GM21825 (cell line): ENCODE results near the gene HOXD12.

ENCODE experiments used
- ATAC-seq: cut with Tn5 transposase; IDR thresholded peaks from one replicate; pipeline ENCODE4 v1.9.1; 2021; ENCODE audit warnings: mild to moderate bottlenecking, moderate library complexity; ENCODE audit not compliant: unreplicated experiment

The HOXD12 gene

GRCh38 chr2:176080540-176081375 is 18.8 kb upstream of the HOXD12 start:
- ATAC-seq: no peak

GRCh38 chr2:176081376-176081836 is 18.2 kb upstream of the HOXD12 start:
- no peak for ATAC-seq

GRCh38 chr2:176081837-176082524 is 17.6 kb upstream of the HOXD12 start:
- ATAC-seq: no peak

- ATAC-seq: no peak
Measured at GRCh38 chr2:176082525-176082823, 17.1 kb upstream of the HOXD12 start.

GRCh38 chr2:176082824-176083751 is 16.5 kb upstream of the HOXD12 start:
- no peak for ATAC-seq

GRCh38 chr2:176083796-176084261 is 15.8 kb upstream of the HOXD12 start, which contains the start of gene EVX2:
Gene EVX2, minus strand, starts transcription at chr2:176083962. Its CDS starts 186 bp downstream, at chr2:176083776.
- ATAC-seq: no peak

GRCh38 chr2:176084611-176085119 is 14.9 kb upstream of the HOXD12 start:
- ATAC-seq: no peak

GRCh38 chr2:176085120-176085788 is 14.3 kb upstream of the HOXD12 start:
- ATAC-seq: no peak

- no peak for ATAC-seq
Measured at GRCh38 chr2:176085861-176086771, 13.5 kb upstream of the HOXD12 start.

- ATAC-seq: no peak
Measured at GRCh38 chr2:176087330-176088047, 12.1 kb upstream of the HOXD12 start.

GRCh38 chr2:176088048-176088936 is 11.3 kb upstream of the HOXD12 start:
- ATAC-seq: no peak

GRCh38 chr2:176088937-176089842 is 10.4 kb upstream of the HOXD12 start:
- ATAC-seq: no peak

- no peak for ATAC-seq
Measured at GRCh38 chr2:176089843-176090395, 9.7 kb upstream of the HOXD12 start.

- no peak for ATAC-seq
Measured at GRCh38 chr2:176090862-176091261, 8.7 kb upstream of the HOXD12 start.

- no peak for ATAC-seq
Measured at GRCh38 chr2:176091329-176092258, 8.0 kb upstream of the HOXD12 start.
